ENCODE results near the gene GPR31.

The GPR31 gene

DNA sequence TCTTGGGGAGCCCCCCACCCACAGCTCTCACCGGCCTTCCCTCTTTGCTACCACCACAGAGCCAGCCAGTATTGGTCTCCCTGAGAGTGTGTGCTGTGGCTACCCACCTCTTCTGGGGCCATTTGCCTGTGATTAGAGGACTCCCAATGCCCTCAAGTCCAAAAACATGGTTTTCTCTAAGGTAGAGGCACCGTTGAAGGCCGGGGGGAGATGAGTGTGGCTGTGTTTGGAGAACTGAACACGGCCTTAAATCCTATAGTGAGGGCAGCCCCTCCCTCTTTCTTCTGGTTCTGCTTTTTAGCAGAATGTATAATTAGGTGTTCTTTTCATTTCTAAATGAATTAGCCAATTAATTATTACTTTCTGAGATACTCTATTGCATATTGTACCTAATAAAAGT is 32.4 kb downstream of the GPR31 start:
- no peaks in the 10 kb centered on the region for H3K9me3 ChIP-seq
- TF ChIP-seq, protein P1, sequence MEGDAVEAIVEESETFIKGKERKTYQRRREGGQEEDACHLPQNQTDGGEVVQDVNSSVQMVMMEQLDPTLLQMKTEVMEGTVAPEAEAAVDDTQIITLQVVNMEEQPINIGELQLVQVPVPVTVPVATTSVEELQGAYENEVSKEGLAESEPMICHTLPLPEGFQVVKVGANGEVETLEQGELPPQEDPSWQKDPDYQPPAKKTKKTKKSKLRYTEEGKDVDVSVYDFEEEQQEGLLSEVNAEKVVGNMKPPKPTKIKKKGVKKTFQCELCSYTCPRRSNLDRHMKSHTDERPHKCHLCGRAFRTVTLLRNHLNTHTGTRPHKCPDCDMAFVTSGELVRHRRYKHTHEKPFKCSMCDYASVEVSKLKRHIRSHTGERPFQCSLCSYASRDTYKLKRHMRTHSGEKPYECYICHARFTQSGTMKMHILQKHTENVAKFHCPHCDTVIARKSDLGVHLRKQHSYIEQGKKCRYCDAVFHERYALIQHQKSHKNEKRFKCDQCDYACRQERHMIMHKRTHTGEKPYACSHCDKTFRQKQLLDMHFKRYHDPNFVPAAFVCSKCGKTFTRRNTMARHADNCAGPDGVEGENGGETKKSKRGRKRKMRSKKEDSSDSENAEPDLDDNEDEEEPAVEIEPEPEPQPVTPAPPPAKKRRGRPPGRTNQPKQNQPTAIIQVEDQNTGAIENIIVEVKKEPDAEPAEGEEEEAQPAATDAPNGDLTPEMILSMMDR (IDR thresholded peaks at IDR 0.05), result no peak
- H3K4me3 ChIP-seq, result no peak overlapping the region
- H3K27me3 ChIP-seq, result peaks cover 0 to 7% of the 10 kb centered on the region in 2 donors
- no peaks in the 10 kb centered on the region for H3K36me3 ChIP-seq
- DNase-seq, result no peak
- no peaks in the 10 kb centered on the region for H3K4me1 ChIP-seq
- intact Hi-C loops (cut with DNase I; ENCODE audit: low total_unique reads), result no loop called here
- H3K27ac ChIP-seq, result no peak overlapping the region

DNA sequence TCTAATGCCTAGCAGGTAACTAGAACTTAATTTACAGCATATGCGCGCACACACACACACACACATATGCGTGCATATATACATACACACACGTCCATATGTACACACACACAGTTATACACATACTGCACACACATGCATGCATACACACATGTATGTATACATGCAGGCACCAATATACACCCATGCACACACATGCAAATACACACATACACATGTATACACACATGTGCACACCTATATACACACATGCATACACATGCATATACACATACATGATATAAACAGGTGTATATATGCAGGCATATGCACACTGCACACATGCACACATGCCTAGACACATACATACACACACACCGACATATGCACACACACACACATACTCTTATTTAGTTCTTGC is 33.0 kb downstream of the GPR31 start:
- no peak for DNase-seq
- Histone ChIP-seq H3K36me3 (no peaks in the 10 kb centered on the region), H3K27ac (no peak overlapping the region), H3K4me1 (no peaks in the 10 kb centered on the region), H3K9me3 (no peaks in the 10 kb centered on the region), H3K27me3 (peaks cover 0 to 10% of the 10 kb centered on the region in 2 donors), H3K4me3 (no peak overlapping the region)
- TF ChIP-seq, protein P1 (IDR thresholded peaks at IDR 0.05), result no peak
- intact Hi-C loops (cut with DNase I; ENCODE audit: low total_unique reads), result no loop called here

DNA sequence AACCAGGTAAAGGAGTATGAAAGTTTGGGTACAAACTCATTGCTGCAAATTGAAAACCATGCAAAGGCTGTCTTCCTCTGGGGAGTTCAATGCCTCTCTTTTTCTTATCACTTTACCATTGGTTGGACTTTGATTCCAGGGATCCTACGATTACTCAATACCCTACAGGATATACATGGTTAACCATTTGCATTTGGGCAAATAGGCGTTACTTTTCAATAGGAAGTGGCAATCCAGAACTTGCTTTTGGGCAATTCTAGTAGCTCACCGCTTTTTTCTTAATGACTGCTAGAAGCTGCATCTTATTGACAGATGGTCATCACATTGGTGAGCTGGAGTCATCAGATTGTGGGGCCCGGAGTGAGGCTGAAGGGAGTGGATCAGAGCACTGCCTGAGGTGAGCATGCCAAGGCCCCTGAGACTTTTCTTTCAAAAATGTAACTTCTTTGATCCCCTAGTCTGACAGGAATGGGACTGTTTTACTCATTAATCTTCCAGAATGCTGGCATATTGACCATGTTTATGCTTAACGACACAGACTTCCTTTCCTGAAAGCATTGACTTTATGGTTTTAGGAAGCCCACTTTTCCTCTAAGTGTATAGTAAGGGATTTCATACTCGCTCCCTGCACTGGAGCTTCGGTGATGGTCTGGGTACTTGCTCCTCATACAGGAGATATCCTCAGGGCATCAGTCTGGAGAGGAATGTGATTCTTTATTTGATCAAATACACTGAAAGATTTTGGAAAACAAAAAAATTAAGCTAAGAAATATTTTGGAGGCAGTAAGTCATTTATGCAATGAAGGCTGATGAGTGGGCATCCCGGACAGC is 34.7 kb downstream of the GPR31 start, which contains the start of gene CCR6:
CCR6 (plus strand) TSS at position 270 of the 831 bp plus-strand sequence. CDS start 13,039 bp downstream, outside the sequence.
- Histone ChIP-seq H3K36me3 (no peaks in the 10 kb centered on the region), H3K27me3 (peaks cover 0 to 19% of the 10 kb centered on the region in 2 donors), H3K4me1 (no peaks in the 10 kb centered on the region), H3K9me3 (no peaks in the 10 kb centered on the region), H3K27ac (no peak within 1 kb of the TSS), H3K4me3 (no peak within 1 kb of the TSS)
- TF ChIP-seq, protein P1 (IDR thresholded peaks at IDR 0.05), result no peak
- no peak for DNase-seq
- intact Hi-C loops (cut with DNase I; ENCODE audit: low total_unique reads), result no loop called here

DNA sequence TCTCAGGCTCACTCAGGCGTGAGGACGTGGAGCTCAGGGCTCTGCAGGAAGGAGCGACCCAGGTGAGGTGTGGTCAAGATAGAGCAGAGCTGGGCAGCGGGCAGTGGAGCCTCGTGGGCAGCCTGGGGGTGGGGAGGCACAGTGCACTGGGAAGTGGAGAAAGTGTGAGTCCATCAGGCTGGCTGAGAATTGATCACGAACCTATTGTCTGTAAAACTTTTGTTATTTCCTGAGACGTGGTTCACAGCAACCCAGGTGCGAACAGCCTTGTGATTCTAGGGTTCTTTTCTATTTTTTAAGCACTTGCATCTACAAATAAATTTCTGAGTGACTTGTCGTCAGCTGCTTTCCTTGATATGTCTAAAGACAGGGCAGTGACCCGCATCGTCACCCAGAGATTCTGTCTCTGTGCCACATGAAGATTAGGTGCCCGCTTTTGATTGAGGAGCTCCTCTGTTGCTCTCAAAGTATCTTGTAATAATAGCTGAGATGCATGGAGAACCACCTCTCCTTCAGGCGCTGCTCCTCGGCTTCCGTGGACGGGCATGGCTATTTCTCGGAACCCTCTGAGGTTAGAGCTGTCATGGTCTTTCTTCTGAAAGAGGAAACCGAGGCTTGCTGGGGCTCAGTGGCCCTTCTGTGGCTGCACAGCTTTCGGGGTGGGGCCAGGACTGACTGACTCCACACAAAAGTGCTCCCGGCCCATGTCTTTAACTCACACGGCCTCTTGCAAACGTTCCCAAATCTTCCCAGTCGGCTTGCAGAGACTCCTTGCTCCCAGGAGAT is 35.5 kb downstream of the GPR31 start:
- no peak overlapping the region for H3K27ac ChIP-seq
- H3K27me3 ChIP-seq, result peaks cover 0 to 19% of the 10 kb centered on the region in 2 donors
- DNase-seq, result no peak
- TF ChIP-seq, protein P1 (IDR thresholded peaks at IDR 0.05), result no peak
- intact Hi-C loops (cut with DNase I; ENCODE audit: low total_unique reads), result no loop called here
- H3K4me1 ChIP-seq, result no peaks in the 10 kb centered on the region
- no peak overlapping the region for H3K4me3 ChIP-seq
- H3K9me3 ChIP-seq, result no peaks in the 10 kb centered on the region
- H3K36me3 ChIP-seq, result no peaks in the 10 kb centered on the region

DNA sequence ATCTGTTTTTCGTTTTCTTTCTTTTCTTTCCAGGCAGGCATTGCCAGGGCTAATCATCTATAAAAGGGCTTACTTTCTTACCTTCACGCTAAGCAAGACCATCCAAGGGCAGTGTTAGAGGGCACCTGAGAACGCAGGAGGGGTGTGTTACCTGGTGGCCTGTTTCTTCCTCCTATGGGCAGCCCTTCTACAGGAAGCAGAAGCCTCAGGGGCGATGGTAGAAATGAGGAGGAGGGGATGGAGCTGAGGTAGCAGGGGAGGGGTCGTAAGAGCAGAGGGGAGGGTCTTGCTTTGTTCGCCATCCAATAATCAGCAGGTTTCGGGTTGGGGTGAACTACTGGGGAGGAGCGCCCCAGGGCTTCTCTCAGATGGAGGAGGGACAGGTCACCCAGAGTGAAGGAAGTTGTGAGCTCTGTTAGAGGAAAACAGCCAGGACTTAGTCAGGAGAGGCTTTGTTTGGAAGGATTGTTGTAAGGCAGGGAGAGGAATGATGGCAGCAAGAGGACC is 36.4 kb downstream of the GPR31 start:
- peaks cover 0 to 26% of the 10 kb centered on the region in 2 donors for H3K27me3 ChIP-seq
- TF ChIP-seq, protein P1 (IDR thresholded peaks at IDR 0.05), result no peak
- H3K4me3 ChIP-seq, result no peak overlapping the region
- peaks cover 0 to 2% (median 1%) of the 10 kb centered on the region in 4 donors for H3K4me1 ChIP-seq
- H3K36me3 ChIP-seq, result no peaks in the 10 kb centered on the region
- DNase-seq, result no peak
- H3K27ac ChIP-seq, result no peak overlapping the region
- intact Hi-C loops (cut with DNase I; ENCODE audit: low total_unique reads), result no loop called here
- H3K9me3 ChIP-seq, result no peaks in the 10 kb centered on the region
